ENCODE data around the gene NTRK3.
"Not testable (repeated sequence)": the region's sequence is repeated elsewhere in the genome, so short reads cannot be mapped to it uniquely, and the experiment has no call there.

NTRK3 gene

DNA sequence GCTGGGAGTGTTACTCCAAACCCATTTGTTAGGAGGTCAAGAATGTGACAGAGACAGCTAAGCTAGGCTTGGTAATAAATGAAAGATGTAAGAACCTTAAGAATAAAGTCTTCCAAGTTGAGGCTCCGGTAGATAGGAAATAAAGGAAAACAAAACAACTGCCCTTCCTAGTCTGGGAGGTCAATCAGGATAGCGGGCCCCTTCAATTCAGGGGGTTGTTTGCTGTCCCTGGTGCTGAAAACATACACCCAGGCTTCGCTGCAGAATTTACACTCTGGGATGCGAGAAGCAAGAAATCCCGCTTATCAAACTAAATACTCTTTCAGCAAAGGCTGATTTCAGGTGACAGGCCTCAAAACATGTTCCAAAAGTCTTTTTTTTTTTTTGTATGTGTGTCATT lies 393.4 kb downstream of the NTRK3 start:
- no peak for DNase-seq

DNA sequence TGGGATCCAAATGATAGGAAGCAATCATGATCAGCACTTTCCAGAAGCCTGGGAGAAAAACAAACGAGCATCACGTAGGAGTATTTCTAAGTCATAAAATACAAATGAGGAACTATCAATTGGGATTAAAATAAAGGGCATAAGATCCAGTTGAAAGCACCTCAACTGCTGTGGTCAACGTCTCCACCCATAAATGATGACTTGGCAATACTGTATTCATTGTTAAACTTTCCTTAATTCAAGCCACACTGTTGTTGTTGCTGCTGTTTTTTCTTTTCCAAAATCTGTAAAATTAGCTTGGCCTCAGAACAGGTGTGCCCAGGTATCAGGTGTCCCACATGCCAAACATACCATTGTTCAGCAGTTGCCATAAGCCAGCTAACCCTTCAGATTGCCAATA lies 395.8 kb downstream of the NTRK3 start:
- DNase-seq, result no peak

DNA sequence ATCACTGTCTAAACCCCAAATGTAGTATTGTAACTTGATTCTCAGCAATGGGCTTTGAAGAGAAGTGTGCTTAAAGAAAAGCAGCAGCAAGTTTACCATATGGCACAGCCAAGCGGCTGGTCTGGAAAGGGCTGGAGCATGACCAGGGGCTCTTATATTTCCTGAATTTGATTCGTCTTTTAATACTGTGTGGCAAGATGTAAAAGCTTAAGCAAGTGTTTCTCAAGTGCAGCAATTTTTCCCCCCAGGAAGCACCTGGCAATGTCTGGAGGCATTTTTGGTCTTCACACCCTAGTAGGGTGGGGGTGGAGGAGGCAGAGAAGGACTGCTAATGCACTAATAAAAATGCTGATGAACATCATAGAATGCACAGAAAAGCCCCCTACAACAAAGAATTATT lies 397.9 kb downstream of the NTRK3 start:
- no peak for DNase-seq

DNA sequence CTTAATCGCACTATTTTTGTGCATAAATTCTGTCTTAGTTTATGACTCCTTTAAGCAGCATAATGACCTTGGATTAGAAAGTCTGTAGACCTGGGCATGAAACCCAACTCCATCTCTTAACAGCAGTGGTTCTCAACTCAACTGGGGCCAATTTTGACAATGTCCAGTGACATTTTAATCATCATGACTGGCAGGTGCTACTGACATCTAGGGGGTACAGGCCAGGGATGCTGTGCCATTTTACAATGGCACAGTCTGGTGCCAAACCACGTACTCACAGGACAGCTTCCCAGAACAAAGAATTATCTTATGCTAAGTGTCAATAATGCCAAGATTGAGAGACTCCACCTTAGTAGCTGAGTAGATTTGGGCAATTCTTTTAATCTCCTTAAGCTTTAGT lies 405.0 kb downstream of the NTRK3 start:
- no peak for DNase-seq

GRCh38 chr15:87850916-87851315 lies 405.6 kb downstream of the NTRK3 start:
- DNase-seq, result no peak

DNA sequence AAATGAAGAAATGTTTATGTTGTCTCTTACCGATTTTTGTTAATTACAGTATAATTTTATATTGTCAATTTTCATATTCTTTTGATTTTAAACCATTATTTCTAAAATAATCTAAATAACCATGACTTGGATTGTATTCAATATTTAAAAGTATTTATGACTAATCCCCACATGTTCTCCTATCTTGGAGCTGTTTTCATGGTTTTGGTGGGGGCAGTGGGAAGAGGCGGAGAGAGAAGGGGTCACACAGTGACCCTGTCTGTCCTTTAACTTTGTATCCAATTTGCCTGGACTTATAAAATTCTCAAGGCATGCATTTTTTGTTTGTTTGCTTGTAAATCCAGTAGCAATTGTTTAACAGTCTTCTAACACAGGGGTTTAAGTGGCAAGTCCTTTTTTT lies 407.4 kb downstream of the NTRK3 start:
- DNase-seq, result no peak

DNA sequence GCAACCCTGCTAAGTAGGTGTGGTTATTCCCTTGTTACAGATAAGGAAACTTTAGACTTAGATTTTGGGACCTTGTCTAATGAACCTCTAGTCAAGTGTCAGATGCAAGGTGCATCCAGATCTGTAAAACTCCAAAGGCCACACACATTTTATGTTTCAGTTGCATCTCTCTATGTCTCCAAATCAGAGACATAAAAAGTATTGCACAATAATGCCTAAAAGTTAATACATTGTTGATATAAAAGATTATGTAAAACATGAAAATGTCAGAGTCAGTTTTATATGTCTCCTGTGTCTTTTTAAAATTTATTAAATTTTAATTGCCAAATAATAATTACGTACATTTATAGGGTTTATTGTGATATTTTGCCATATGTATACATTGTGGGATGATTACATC lies 408.5 kb downstream of the NTRK3 start:
- DNase-seq, result no peak

GRCh38 chr15:87846746-87847145 lies 409.8 kb downstream of the NTRK3 start:
- DNase-seq, result no peak

- no peak for DNase-seq
Measured at GRCh38 chr15:87843312-87843711, 413.2 kb downstream of the NTRK3 start.

DNA sequence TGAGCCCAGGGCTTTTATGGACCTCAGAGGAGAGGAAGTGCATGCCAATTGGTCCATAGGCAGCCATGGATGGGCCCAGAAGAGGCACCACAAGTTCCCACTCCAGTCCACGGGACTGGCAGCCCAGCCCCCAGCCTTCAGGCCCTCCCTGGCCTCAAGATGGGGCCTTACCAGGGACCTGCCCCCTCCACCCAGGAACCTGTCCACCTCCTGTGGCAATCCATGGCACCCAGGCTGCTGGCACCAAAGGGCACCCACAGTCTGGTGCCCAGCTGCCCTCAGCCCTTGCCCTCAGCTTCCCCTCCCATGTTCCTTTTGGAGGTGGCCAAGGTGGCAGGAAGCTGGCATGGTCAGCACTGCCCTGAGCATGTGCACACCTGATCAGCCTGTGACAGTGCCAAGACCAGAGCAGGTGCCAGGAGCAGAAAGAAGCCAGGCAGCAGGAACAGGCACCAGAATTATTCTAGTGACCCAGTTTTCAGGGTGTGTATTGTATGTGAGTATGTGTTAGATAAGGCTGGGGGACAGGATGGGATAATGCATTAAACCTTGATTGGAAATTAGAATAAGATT lies 415.0 kb downstream of the NTRK3 start:
- DNase-seq, result no peak

DNA sequence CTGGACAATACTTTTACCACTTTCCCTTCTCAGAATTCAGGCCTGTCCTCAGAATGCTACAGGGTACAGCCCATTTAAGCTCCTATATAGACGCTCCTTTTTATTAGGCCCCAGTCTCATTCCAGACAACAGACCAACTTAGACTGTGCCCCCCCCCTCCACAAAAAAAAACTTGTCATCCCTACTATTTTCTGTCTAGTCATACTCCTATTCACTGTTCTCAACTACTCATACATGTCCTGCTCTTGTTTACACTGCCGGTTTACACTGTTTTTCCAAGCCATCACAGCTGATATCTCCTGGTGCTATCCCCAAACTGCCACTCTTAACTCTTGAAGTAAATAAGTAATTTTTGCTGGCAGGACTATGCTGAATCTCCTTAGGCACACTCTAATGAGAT lies 420.7 kb downstream of the NTRK3 start:
- DNase-seq, result not testable (repeated sequence)

GRCh38 chr15:87833333-87833732 lies 423.2 kb downstream of the NTRK3 start:
- DNase-seq, result not testable (repeated sequence)

DNA sequence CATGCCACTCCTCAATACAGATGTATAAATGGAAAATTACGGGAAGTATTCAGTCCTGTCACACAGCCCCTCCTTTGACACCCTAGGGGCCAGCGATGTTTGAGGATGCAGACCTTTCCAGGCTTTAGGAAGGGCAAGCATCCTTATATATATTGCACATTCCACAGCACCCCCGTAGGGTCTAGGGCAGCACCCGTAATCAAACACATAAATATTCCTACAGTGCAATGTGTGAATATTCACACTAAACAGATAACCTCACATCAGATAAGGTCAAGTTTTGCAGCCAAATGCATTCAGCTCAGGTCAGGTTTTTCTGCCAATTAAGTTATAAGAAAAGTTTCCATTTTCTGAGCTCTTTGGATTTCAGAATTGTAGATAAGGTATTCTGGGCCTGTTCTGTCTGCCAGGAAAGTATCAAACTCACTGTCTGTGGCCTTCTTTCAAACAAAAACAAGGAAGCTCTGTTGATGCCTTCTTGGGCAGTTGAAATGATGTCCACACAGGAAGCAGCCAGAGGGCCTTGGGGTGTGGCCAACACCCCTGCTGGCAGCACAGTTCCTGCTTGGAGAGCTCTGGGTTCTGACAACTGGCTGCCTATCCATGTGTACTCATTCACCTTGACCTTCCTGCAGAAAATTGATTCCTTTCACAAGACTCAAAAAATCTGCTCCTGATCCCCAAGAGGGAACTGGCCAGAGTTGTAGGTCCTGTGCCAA lies 427.0 kb downstream of the NTRK3 start:
- DNase-seq, result no peak

GRCh38 chr15:87828608-87829007 lies 427.9 kb downstream of the NTRK3 start:
- no peak for DNase-seq

DNA sequence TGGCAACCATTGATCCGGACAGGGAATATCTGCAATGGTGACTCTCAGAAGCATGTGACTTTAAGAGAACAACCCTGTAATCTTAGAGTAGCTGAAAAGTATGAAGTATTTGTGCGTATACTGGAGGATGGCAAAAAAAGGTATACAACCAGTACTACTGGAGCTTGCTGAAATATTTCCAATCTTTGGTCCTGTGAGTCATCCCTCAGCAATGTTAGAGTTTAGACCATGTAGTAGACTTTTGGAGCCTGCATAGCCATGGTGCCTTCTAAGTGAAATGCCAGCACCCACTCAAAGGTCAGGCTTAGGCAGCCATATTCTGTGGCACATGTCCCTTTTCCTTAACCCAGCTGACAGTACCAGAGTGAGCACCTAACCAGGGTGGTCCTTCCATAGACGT lies 429.4 kb downstream of the NTRK3 start:
- no peak for DNase-seq

DNA sequence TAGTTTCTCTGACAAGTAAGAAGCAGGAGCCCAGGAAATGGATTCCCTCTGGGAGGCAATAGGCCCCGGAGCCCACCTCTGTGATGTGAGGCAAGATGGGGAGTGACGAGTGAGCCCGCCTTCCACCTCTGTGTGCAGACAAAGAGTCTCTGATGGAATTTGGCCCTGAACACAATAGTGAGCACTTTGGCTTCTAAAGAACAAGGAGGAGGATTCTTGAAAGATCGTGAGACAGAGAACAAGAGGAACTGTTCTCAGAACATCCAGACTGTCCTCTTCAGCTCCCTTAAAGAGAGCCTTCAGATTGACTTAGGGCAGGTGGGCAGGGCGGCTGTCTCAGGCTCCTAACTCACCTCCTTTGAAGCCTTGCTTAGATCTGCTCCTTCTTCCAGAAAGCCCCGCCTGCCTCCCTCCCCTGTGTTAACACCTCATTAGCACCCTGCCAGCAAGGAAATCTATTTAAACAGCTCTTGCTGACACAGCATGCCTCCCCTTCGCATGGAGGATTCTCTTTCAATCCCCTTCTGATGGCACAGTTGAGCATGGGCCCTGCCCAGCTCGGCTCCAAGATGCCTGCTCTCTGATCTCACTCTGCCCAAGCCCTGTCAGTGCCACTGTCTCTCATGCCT lies 430.3 kb downstream of the NTRK3 start:
- DNase-seq, result no peak

DNA sequence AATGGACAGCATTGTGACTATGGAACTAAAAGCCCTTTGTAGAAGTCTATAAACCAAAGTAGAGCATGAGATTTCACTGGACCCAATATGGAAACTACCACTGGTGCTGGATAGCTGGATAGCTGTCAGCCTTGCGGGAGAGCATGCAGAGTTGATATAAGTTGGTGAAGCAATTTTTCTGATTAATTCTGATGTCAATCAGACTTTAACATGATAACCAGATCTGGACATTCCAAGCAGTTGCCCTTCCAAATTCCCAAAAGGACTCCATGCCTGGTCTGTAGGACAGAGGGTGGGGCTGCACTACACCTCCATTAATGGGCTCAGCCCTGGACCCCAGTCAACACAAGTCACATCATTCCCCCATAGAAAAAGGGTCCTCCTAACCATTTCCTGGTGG lies 437.8 kb downstream of the NTRK3 start:
- DNase-seq, result no peak

DNA sequence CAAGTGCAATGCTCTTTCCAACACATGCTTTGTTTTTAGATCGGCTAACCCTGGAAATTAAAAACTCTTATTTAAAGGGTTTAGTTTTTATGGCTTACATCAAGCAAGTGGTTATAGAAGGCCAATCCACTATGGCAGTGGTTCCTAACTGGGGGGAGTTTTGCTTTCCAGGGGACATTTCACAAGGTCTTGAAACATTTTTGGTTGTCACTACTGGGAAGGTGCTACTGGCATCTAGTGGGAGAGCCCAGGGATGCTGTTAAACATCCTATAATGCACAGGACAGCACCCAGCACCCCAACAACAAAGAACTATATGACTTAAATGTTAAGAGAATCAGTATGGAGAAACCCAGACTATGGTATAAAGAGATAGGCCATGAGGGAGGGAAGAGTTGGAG lies 439.0 kb downstream of the NTRK3 start:
- no peak for DNase-seq

- DNase-seq, result no peak
Measured at GRCh38 chr15:87816811-87817210, 439.7 kb downstream of the NTRK3 start.

- DNase-seq, result no peak
Measured at GRCh38 chr15:87816016-87816415, 440.5 kb downstream of the NTRK3 start.
